Measurements from ENCODE around the gene TYK2.
"Not testable (repeated sequence)": the region's sequence is repeated elsewhere in the genome, so short reads cannot be mapped to it uniquely, and the experiment has no call there.

TYK2 gene

GRCh38 chr19:10372690-10373089, 7.7 kb downstream of the TYK2 start:
- no peak for DNase-seq (ENCODE audit: low spot score)

DNA sequence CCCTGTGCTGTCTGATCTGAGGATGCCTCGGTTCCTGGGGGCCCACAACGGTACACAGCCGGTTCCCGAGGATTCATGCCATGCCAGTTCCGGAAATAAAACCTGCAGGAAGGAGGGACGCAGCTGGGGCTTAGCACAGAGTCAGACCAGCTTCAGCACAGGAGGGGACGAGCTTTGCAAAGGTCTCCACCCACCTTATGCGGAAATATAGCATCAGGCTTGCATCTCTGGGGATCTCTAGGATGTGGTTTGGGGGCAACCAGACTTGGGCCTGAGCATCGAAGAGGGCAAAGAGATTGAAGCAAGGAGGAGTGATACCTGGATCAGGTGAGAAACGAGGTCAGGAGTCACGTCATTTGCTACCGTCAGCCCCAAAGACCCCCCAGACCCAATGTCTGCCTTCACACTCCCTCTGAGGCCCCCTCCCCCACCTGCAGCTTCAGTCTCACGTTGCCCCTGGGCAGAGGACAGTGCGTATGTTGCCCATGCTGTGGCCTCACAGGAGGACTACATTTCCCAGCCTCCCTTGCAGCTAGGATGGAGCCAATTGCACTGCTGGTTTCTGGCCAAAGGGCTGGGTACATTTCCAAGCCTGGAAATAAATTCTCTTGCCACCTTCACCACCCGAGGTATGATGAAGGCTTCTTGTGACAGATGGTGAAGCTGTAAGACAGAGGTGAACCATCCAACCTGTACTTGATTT, 12.1 kb downstream of the TYK2 start:
- no peak for DNase-seq (ENCODE audit: low spot score)

DNA sequence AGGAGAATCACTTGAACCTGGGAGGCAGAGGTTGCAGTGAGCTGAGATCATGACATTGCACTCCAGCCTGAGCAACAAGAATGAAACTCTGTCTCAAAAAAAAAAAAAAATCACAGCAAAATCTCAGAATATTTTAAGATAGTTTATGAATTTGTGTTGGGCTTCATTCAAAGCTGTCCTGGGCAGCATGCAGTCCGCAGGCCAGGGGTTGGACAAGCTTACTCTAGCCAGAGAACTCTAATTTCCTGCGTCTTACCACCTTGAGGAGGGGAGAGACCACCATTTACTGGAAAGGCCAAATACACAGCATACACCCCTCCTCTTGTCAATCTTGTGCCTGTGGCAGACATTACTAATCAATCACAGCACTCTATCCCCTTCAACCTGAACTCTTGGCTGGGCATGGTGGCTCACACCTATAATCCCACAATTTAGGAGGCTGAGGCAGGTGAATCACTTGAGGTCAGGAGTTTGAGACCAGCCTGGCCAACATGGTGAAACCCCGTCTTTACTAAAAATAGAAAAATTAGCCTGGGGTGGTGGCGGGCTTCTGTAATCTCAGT, 13.3 kb downstream of the TYK2 start:
- DNase-seq (ENCODE audit: low spot score): not testable (repeated sequence)

DNA sequence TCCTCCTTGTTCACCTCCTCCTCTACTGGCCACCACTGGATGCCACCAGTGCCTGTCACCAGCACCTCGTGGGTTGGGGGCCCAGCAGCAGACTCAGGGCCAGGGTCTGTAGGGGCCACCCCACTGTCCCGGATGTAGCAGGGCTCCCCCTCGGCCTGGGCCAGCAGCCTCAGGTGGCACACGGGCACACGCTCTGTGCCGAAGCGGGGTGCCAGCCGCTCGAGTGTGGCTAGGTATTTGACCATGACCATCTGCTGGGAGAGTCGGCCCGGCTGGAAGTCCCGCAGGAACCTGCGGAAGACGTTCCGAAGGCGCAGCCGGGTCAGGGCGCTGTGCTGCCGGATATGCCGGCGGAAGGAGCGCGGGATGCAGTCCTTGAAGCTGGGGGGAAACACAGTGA, 14.9 kb downstream of the TYK2 start:
- no peak for DNase-seq (ENCODE audit: low spot score)

GRCh38 chr19:10364644-10365043, 15.7 kb downstream of the TYK2 start:
- no peak for DNase-seq (ENCODE audit: low spot score)

DNA sequence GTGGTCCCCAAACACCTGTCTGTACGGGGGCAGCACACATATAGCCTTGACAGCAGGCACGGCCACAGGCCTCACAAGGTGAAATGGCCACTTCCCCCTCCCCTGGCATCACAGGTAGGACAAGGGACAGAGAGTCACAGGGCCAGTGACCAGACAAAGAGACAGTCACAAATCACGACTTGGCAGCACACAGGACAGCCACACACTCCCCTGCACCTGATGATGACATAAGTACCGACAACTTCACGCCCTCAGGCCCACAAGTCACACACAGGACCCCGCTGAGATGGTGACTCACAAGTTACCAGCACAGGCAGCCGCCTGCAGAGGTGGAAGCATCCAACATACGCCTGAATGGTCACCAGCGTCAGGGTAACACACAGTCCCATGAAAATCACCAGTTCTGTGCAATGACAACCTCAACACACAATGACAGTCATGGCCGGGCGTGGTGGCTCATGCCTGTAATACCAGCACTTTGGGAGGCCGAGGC, 16.5 kb downstream of the TYK2 start:
- no peak for DNase-seq (ENCODE audit: low spot score)

GRCh38 chr19:10362259-10362658, 18.1 kb downstream of the TYK2 start:
- DNase-seq (ENCODE audit: low spot score): no peak

DNA sequence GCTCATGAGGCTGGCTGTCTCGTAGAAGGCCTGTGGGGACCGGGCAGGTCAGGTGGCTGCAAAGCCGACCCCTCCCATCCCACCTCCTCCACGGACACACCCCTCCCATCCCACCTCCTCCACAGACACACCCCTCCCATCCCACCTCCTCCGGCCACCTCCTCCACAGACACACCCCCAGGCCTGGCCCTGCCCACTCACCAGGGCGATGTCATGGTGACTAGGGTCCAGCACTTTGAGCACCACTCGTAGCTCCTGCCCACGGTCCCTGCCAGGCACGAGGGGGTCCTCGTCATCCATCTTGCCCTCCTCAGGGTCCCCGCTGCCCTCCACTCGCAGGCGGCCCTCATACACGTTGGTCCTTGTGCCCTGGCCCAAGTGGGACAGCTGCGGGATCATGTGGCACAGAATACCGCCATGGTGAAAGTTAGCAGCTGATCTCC, 18.8 kb downstream of the TYK2 start:
- DNase-seq (ENCODE audit: low spot score): no peak

- no peak for DNase-seq (ENCODE audit: low spot score)
Observed at GRCh38 chr19:10356431-10356830, 23.9 kb downstream of the TYK2 start.

DNA sequence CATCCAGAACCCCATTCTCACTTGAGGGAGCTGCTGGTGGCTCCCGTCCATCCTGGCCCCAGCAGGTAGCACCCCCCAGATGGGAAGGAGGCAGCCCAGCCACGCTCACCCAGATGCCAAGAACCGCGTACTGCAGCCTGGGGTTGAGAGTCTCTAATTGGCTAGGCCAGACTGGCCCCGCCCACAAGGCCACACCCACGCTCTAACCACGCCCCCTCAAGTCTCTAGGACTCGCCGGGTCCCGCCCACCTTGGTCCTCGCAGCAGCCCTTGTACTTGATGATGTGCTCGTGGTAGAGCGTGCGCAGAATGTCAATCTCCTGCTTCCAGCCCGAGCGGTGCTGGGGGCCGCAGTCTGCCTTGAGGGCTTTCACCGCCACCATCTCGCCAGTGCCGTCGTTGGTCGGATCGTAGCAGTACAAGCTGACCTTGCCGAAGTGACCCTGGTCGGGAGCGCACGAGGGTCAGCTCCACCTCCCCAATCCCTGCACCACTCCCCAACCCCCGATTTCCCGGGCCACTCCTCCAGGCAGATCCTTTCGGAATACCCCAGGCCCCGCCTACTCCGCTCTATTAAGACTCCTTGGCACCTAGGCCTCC, 26.5 kb downstream of the TYK2 start:
- DNase-seq (ENCODE audit: low spot score): peak; percentile 88

GRCh38 chr19:10352764-10353671, 27.4 kb downstream of the TYK2 start:
- DNase-seq (ENCODE audit: low spot score): no peak

- no peak for DNase-seq (ENCODE audit: low spot score)
Observed at GRCh38 chr19:10346509-10346908, 33.9 kb downstream of the TYK2 start.

GRCh38 chr19:10344780-10345179, 35.6 kb downstream of the TYK2 start:
- no peak for DNase-seq (ENCODE audit: low spot score)

- DNase-seq (ENCODE audit: low spot score): no peak
Observed at GRCh38 chr19:10343495-10343894, 36.9 kb downstream of the TYK2 start.

GRCh38 chr19:10339977-10340376, 40.4 kb downstream of the TYK2 start:
- no peak for DNase-seq (ENCODE audit: low spot score)

DNA sequence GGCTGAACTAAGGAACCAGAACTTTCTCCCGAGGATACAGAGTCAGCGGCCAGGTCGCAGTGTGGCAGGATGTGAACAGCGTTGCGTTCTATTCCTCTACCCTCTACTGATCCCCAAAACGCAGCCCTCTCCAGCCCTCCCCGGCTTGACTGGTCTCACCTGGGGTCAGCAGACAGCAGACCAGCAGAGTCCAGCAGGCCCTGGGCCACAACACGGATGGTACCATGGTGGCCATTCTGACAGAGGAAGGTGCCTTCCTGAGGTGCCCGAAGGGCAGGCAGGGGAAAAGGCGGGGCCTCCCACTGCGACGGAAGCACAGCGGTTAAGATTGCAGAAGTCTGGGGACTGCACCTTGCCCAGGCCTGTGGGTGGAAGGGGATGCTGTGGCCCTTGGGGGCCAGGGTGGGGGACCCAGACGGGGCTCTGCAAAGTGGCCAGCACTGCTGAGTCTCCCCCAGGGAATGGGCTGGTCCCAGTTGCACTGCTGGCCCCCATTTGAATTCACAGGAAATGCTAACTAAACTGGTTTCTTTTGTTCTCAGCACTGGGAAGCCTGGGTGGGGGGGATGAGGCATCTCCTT, 40.9 kb downstream of the TYK2 start, which contains the start of gene ICAM3:
Gene ICAM3 (minus strand): TSS at position 245 of the 581 bp plus-strand sequence. CDS start 10 bp downstream, at position 235.
- DNase-seq (ENCODE audit: low spot score): peak; percentile 67

DNA sequence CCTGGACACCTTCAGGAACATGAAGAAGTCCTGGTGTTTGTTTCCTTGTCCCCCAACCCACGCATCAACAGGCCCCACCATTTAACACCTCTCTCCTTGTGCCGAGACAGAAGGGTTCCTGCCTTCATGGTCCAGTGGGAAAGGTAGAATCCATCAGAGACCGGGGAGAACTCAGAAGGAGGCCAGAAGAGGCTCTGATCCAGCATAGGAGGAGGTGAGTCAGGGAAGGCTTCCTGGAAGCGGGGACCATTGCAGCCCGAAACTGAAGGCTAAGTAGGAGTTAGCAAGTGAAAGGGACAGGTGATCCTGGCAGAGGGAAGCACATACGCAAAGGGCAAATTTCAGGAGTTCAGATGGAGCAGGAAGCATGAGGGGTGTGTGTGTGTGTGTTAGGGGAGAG, 41.4 kb downstream of the TYK2 start:
- no peak for DNase-seq (ENCODE audit: low spot score)

- DNase-seq (ENCODE audit: low spot score): not testable (repeated sequence)
Observed at GRCh38 chr19:10336725-10337124, 43.6 kb downstream of the TYK2 start.

DNA sequence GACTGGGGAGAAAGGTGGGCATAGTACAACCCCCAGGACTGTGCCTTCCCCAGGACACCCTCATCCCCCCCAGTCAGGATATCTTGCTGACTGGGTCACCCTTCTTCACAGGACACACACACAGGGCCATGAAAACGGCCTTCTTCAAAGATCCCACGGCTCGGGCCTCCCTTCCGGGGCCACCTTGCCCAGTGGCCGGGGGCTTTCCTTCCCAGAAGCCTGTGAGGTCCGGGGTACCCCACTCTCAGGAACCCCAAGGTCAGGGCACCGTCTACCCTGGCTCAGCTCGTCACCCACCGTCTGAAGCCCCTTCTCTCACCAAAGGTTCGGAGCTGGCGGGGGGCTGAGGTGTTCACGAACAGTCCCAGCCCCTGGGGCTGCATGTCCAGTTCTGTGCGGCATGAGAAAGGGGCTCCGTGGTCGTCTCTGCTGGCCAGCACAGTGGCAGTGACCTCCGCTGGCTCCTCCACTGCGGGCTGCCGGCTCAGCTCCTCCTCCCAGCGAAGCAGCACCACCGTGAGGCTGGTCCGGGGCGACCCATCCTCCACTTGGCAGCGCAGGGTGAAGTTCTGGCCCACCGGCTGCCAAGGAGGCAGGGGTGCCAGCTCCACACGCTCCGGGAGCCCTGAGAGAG, 44.9 kb downstream of the TYK2 start:
- no peak for DNase-seq (ENCODE audit: low spot score)

GRCh38 chr19:10334588-10335351, 45.6 kb downstream of the TYK2 start:
- peak; percentile 77 for DNase-seq (ENCODE audit: low spot score)

All from NAMALWA (cell line).